Middle frontal gyrus (tissue), 1 donor: ENCODE results near the gene IFITM5.
"Not testable (repeated sequence)": the region's sequence is repeated elsewhere in the genome, so short reads cannot be mapped to it uniquely, and the experiment has no call there.

ENCODE experiments used
- DNase-seq: peaks from one replicate; pipeline ENCODE4 v3.0.0-alpha.2; 2015; ENCODE audit warnings: low spot score; ENCODE audit errors: extremely low spot score

IFITM5 gene

GRCh38 chr11:268716-269145, 30.6 kb downstream of the IFITM5 start:
- DNase-seq = not testable (repeated sequence)

DNA sequence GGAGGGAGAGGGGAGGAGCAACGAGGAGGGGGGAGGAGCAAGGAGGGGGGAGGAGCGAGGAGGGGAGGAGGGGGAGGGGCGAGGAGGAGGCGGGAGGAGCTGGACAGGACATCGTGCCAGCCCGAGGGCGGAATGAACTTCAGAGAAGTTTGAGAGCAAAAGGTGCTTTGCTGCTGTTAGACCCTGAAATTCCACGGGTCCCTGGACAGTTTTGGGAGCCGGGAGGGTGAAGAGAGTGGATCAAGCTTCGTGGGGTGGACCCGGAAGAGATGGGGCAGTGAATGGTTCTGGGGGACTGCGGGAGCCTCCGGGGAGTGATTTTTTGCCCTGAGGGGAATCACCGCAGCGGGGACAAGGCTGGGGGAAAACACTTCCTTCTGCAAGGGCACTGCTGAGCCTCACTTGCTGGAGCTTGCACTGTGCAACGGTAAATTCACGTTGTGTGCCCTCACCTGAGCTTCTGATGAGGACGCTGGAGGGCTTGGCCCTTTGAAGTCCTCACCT, 31.8 kb downstream of the IFITM5 start:
- no peak for DNase-seq

GRCh38 chr11:266676-267439, 32.5 kb downstream of the IFITM5 start:
- no peak for DNase-seq

GRCh38 chr11:261624-262023, 37.7 kb downstream of the IFITM5 start:
- no peak for DNase-seq

- no peak for DNase-seq
Measured at GRCh38 chr11:259413-259812, 39.9 kb downstream of the IFITM5 start.

GRCh38 chr11:257766-258493, 41.4 kb downstream of the IFITM5 start:
- no peak for DNase-seq

- DNase-seq = no peak
Measured at GRCh38 chr11:256952-257737, 42.2 kb downstream of the IFITM5 start.

GRCh38 chr11:255816-256215, 43.5 kb downstream of the IFITM5 start:
- no peak for DNase-seq

- DNase-seq = no peak
Measured at GRCh38 chr11:255176-255575, 44.1 kb downstream of the IFITM5 start.

DNA sequence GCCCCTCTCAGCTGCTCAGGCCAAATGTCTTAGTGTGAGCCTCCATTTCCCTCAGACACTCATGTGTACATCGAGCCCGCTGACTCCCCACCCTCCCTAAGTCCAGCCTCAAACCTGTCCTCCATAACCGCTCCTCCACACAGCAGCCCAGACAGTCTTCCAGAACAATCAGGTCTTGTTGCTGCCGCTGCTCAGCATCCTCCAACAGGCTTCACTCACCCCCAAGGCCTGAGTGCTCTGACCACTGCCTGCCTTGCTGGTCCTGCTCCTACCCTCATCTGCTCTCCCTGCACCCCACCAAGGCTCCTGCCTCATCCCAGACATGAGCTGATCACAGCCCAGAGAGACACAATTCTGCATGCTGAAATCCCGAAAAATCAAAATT, 45.4 kb downstream of the IFITM5 start:
- no peak for DNase-seq

DNA sequence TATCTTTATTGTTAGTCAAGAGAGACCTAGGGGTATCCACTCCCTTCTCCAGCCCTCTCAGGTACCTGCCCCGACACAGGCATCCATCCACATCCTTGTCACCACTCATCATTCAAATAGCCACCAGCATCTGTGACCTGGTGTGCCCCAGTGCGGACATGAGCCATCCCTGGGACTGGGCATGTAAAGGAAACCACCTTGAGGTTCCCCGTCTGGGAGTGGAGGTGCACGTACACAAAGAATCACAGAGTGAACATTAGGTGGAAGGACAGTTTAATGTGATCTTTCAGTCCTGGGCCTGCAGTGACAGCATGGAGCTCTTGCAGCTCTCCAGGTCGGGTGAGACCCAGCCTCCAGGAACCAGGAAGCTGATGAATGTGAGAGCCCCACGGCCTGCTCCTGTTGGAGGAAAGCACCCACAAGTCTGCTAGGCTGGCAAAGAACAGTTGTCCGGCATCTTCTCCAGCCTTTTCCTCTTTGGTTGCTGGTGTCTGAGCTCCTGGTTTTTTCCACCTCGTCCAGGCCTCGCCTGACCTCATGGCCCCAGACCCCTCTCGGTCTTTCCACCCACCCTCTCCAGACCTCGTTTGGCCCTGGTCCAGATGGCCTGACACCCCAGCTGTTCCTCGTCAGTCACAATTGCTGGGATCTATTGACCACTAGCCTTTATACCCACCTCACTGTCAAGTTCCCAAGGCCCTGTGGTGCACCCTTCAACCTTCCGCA, 46.0 kb downstream of the IFITM5 start:
- no peak for DNase-seq

GRCh38 chr11:252666-253065, 46.7 kb downstream of the IFITM5 start:
- DNase-seq = no peak

DNA sequence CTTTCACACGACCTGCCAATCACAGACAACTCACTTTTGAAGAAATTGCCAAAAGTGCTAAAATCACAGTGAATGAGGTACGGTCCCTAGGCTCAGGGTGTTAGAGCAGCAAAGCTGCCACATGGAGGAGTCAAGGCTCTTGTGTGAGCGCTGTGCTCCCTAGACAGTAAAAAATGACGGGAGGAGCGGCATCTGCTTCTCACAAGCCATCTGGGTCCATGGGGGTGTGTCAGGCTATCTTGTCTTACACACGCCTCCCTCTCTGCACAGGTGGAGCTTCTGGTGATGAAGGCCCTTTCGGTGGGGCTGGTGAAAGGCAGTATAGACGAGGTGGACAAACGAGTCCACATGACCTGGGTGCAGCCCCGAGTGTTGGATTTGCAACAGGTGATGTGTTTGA, 47.8 kb downstream of the IFITM5 start:
- DNase-seq = no peak

DNA sequence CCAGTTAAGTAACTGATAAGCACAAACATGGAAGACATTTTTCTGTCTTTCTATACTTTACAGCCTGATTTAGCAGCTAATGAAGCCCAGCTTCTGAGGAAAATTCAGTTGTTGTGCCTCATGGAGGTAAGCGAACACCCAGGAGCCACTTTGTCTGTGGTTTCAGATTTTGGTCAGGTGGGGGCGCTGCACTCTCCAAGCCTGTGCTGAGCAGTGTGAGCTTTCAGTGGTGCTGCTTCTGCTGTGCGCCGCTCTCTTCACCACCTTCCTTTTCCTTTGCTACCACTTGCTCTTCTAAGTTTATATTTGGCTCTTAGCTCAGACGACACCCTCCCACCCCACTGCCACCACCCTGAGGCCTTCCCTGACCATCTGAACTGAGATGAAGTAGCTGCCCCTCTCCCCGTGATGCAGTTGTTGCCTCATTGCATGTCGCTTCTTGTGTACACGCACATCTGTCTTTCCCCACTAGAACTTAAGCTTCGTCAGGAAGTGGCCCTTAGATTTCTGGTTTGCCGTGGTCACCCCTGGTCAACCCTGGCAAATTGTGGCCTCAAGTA, 48.5 kb downstream of the IFITM5 start:
- no peak for DNase-seq

DNA sequence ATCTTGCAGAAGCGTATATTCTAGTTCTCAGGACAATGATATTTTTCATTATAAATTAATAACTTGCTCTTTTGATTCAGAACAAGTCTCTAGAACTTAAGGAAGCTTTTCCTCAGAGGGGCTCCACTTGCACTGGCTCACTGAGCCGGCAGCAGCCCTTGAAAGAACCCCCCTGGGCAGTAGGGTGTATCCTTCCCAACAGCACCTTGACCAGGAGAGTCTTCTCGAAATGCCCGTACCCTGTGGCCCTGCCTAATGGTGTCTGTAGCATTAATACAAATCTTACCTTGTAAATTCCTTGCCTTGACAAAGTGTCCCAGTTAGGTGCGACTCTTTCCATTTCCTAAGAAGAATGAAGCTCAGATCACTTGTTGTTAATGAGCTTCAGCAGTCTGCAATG, 49.1 kb downstream of the IFITM5 start:
- DNase-seq = no peak

GRCh38 chr11:249062-249461, 50.3 kb downstream of the IFITM5 start:
- no peak for DNase-seq
